ENCODE measurements around the gene PLPPR5. TPM values are rescaled to one million over a fixed set of nuclear protein-coding genes. Genes with fewer than 3 reads are reported as not detected.

PLPPR5 gene
- total RNA-seq, 1 donor from 2014 or later = not detected

DNA sequence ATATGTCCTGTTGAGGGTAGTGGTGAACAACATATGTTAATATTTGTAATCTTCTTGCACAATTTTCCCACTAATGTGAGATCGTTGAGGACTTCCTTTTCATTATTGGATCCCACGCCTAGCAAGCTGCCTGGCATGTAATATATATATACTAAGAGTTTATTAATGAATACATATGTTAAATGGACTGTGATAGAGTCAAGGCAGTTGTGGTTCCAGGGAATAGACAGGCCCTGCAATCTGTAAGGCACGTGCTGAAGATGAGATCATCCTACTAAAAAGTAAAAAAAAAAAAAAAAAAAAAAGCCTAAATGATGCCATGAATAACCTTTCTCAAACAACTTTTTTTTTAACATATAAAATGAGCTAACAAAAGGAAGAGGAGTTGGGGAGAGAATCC is 28.9 kb downstream of the PLPPR5 start:
- ATAC-seq (ENCODE audit: poor library complexity) (no peak), DNase-seq (no peak)
- intact Hi-C loops (cut with DNase I) = no loop called here

GRCh38 chr1:98975113-98975512 is 29.5 kb downstream of the PLPPR5 start:
- no peak for ATAC-seq (ENCODE audit: poor library complexity)
- intact Hi-C loops (cut with DNase I) = no loop called here
- DNase-seq = no peak

DNA sequence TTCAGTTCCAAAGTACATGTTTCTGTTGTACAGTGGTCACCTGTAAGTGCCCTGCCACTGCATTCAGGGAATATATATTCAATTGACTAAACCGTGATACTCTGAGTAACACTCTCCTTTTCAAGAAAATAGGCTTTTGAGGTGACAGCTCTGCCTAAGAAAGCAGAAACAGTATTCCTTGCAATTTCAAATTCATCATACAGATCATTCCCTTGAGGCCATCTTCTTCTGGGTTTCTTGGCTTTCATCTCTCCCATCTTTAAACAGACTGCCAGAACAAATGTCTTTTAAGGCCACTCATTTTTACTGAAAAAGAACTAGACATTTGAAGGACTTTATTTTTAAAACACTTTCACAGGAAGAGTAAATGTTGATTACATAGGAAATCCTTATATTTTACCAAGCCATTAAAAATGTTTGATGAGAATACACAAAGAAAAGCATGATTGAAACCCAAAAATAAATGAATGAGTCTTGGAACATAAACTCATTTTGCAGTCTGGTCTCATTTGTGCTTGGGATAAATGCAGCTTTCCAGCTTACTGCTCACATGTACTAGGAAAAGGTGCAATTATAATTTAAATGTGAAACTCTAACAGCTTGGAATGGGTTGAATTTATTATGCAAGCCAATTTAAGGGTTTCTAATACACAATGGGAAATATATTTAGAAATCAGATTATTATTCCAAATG is 34.7 kb downstream of the PLPPR5 start:
- DNase-seq (no peak), ATAC-seq (ENCODE audit: poor library complexity) (no peak)
- intact Hi-C loops (cut with DNase I) = no loop called here

DNA sequence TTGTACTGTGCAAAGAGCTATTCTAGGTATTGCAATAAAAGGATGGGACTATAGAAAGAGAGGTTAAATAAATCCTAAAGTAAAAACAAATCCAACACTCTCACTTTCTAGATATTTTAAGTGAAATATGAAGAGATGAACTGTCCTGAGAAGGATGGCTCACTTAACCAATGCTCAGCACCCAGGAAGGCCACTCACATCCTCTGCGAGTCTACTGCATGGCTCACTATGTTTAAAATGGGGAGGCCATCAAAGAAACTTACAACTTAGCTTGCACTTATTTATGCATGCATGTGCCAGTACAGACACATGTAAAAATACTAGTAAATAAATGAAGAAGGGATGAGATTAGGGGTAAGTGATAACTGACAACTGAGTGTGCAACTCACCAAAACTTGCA is 37.5 kb downstream of the PLPPR5 start:
- ATAC-seq (ENCODE audit: poor library complexity) = no peak
- intact Hi-C loops (cut with DNase I) = no loop called here
- no peak for DNase-seq

- DNase-seq (no peak), ATAC-seq (ENCODE audit: poor library complexity) (no peak)
- intact Hi-C loops (cut with DNase I) = no loop called here
These were observed 39.3 kb downstream of the PLPPR5 start for GRCh38 chr1:98965394-98965793.

DNA sequence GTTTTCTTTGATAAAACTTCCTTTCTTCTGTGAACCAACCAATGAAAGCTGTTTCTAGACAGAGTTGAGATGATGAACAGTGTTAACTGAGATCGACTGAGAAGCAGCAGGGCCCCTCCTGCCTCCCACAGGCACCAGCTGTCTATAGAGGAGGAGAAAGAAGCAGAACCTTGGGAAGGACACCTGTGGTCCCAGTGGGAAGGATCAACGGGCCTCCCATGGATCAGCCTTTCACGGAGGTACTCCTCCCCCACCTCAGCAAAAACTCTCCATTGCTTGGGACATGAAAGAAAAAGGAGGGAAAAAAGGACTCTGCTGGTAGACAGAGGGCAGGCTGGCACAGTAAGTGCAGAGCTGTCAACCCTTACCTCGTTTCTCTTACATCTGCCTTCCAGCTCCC is 40.5 kb downstream of the PLPPR5 start:
- intact Hi-C loops (cut with DNase I) = no loop called here
- no peak for ATAC-seq (ENCODE audit: poor library complexity)
- no peak for DNase-seq

DNA sequence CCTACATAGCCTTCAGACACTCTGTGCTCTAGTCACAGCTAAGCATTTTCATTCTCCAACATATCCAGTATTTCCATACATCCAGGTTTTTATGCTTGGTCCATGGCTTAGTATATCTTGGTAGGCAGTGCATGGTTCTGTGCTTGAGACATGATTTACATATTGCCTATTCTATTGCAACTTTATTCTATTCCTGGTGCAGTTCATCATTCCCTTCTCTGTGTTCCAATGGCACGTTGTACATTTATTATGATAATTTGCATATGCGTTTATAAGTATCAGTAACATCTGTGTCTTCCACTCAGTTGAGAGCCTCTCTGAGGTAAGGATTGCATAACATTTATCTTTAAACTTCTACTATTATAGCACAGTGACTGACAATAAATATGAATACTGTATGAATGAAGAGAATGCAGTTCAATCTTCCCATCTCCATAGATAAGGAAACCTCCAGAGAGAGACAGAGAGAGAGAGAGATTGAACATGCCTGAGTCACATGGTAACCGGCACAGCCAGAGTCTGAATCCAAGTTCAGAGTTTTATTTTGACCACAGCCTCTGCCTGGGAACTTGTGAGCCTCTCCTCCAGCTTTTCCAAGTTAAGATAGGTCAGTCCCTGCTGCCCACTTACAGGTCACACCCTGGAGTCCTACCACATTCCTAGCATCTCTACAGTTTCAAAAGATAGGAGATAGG is 41.5 kb downstream of the PLPPR5 start:
- intact Hi-C loops (cut with DNase I) = no loop called here
- DNase-seq (no peak), ATAC-seq (ENCODE audit: poor library complexity) (no peak)

DNA sequence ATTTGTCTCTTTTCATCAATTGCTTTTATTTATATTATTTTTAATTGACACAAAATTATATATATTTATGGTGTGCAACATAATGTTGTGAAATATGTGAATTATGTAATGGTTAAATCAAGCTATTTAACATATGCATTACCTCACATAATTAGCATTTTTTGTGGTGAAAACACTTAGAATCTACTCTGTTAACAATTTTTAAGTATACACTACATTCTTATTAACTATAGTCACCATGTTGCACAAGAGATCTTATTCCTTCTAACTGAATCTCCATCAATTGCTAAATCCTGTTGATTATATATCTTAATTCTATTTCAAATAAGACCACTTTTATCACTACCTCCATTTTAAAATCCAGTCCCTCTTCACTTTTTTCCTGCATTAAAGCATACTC is 42.5 kb downstream of the PLPPR5 start:
- intact Hi-C loops (cut with DNase I) = no loop called here
- DNase-seq = no peak
- ATAC-seq (ENCODE audit: poor library complexity) = no peak

GRCh38 chr1:98949621-98950020 is 55.0 kb downstream of the PLPPR5 start:
- ATAC-seq (ENCODE audit: poor library complexity) (no peak), DNase-seq (no peak)
- intact Hi-C loops (cut with DNase I) = no loop called here

DNA sequence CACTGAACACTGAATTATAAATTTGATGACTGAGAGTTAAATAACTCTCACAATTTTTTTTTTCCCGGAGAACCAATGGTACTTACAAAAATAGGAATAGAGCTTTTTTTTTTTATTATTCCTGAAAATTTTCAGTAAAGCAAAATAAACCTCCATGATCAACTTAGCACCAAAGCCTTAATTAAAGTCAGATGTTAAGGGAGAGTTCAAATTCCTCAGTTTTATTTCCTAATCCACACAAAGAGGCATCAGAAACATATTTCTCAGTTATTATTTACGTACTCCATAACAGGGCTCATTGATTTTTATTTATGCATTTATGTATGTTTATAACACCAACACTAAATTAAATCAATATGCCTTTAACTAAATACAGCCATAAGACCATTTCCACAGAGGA is 55.5 kb downstream of the PLPPR5 start:
- intact Hi-C loops (cut with DNase I) = no loop called here
- ATAC-seq (ENCODE audit: poor library complexity) (no peak), DNase-seq (no peak)

GRCh38 chr1:98947071-98947470 is 57.6 kb downstream of the PLPPR5 start:
- ATAC-seq (ENCODE audit: poor library complexity) = no peak
- intact Hi-C loops (cut with DNase I) = no loop called here
- DNase-seq = no peak

- DNase-seq (no peak), ATAC-seq (ENCODE audit: poor library complexity) (no peak)
- intact Hi-C loops (cut with DNase I) = no loop called here
These were observed 64.0 kb downstream of the PLPPR5 start for GRCh38 chr1:98940722-98941079.

GRCh38 chr1:98940069-98940721 is 64.5 kb downstream of the PLPPR5 start:
- ATAC-seq (ENCODE audit: poor library complexity) = no peak
- intact Hi-C loops (cut with DNase I) = no loop called here
- no peak for DNase-seq

GRCh38 chr1:98939471-98939870 is 65.2 kb downstream of the PLPPR5 start:
- ATAC-seq (ENCODE audit: poor library complexity) (no peak), DNase-seq (no peak)
- intact Hi-C loops (cut with DNase I) = no loop called here

DNA sequence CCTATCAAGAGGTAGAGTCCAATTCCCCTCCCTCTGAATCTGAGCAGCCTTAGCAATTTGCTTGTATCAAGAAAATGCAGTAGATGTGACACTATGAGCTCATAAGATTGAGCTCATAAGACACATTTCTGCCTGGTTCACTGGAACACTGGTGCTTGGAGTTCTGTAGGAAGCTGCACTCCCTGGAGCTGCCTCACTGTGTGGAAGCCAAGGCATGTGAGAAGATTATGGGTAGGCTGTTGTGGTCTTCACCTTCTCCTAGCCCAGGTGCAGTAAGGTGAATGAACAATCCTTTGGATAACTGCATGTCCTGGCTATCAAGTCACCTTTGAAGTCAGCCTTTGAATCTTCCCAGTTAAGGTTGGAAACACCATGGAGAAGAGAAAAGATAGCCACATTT is 67.3 kb downstream of the PLPPR5 start:
- DNase-seq (no peak), ATAC-seq (ENCODE audit: poor library complexity) (no peak)
- intact Hi-C loops (cut with DNase I) = no loop called here

- ATAC-seq (ENCODE audit: poor library complexity) (no peak), DNase-seq (no peak)
- intact Hi-C loops (cut with DNase I) = no loop called here
These were observed 72.5 kb downstream of the PLPPR5 start for GRCh38 chr1:98932184-98932583.

GRCh38 chr1:98931128-98931835 is 73.4 kb downstream of the PLPPR5 start:
- ATAC-seq (ENCODE audit: poor library complexity) (no peak), DNase-seq (no peak)
- intact Hi-C loops (cut with DNase I) = no loop called here

DNA sequence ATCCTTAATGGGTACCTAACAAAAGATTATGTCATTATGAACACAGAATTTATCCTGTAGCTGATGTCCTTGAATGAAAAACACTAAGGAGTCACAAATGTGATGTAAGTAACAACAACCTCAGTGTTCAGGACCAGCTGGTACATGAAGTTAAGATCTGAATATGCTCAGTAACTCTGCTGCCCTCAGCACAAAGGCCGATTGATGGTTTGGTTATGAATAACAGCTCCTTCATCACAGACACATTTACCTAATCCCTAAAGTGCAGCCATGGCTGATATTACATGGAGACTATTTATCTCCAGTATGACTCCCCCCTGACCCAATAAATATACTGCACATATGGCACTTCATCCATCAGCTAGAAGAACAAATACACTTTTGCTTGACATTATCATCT is 75.2 kb downstream of the PLPPR5 start:
- ATAC-seq (ENCODE audit: poor library complexity) (no peak), DNase-seq (no peak)
- intact Hi-C loops (cut with DNase I) = no loop called here

DNA sequence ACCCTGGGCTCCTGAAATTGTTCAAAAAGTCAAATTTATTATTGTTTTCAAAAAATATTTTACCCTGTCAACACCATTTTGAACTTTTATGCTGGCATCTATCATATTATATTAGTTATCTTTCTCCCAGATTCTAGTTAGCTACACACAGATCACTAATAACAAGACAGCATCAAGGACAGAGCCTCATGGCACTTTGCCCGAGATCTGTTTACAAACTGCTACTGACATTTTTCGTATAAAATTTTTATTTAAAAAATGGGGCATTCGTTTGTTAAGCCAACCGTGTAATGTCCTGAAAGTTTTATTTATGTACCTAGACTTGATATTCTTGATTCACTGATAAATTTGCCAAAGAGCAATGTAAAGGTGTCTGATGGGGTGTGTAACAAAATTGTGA is 78.1 kb downstream of the PLPPR5 start:
- intact Hi-C loops (cut with DNase I) = no loop called here
- ATAC-seq (ENCODE audit: poor library complexity) (no peak), DNase-seq (no peak)

- ATAC-seq (ENCODE audit: poor library complexity) = no peak
- intact Hi-C loops (cut with DNase I) = no loop called here
- DNase-seq = no peak
These were observed 79.7 kb downstream of the PLPPR5 start for GRCh38 chr1:98924977-98925376.
